Left forelimb (tissue), 1 donor: ENCODE data around the gene SRRM5.
"Not testable (repeated sequence)": the region's sequence is repeated elsewhere in the genome, so short reads cannot be mapped to it uniquely, and the experiment has no call there.

Source experiments
- DNase-seq: peaks from one replicate; pipeline ENCODE4 v3.0.0-alpha.2; 2018; ENCODE audit warnings: low spot score

Gene SRRM5

GRCh38 chr19:43616306-43616705 lies 4.4 kb downstream of the SRRM5 start:
- DNase-seq: no peak

- DNase-seq: no peak
Observed at GRCh38 chr19:43616954-43617353, 5.1 kb downstream of the SRRM5 start.

GRCh38 chr19:43618921-43619261 lies 7.0 kb downstream of the SRRM5 start:
- no peak for DNase-seq

GRCh38 chr19:43619262-43620060 lies 7.6 kb downstream of the SRRM5 start, which contains the start of gene ZNF428:
ZNF428 (minus strand) TSS chr19:43619629; CDS start chr19:43614304, 5,325 bp downstream.
- DNase-seq: peak; percentile 92

- DNase-seq: no peak
Observed at GRCh38 chr19:43620061-43621001, 8.4 kb downstream of the SRRM5 start.

- DNase-seq: no peak
Observed at GRCh38 chr19:43622070-43622469, 10.2 kb downstream of the SRRM5 start.

GRCh38 chr19:43622956-43623355 lies 11.1 kb downstream of the SRRM5 start:
- DNase-seq: no peak

GRCh38 chr19:43623889-43624670 lies 12.2 kb downstream of the SRRM5 start:
- DNase-seq: no peak

- DNase-seq: no peak
Observed at GRCh38 chr19:43624933-43625332, 13.0 kb downstream of the SRRM5 start.

- DNase-seq: no peak
Observed at GRCh38 chr19:43625918-43626579, 14.2 kb downstream of the SRRM5 start.

- DNase-seq: no peak
Observed at GRCh38 chr19:43626838-43627237, 14.9 kb downstream of the SRRM5 start.

- no peak for DNase-seq
Observed at GRCh38 chr19:43628646-43629326, 16.9 kb downstream of the SRRM5 start.

- DNase-seq: no peak
Observed at GRCh38 chr19:43631491-43631890, 19.6 kb downstream of the SRRM5 start.

GRCh38 chr19:43633520-43633919 lies 21.6 kb downstream of the SRRM5 start:
- no peak for DNase-seq

- DNase-seq: no peak
Observed at GRCh38 chr19:43634068-43634467, 22.2 kb downstream of the SRRM5 start.

- DNase-seq: no peak
Observed at GRCh38 chr19:43634506-43634871, 22.6 kb downstream of the SRRM5 start.

GRCh38 chr19:43634872-43635560 lies 23.1 kb downstream of the SRRM5 start:
- DNase-seq: no peak

GRCh38 chr19:43635561-43635940 lies 23.7 kb downstream of the SRRM5 start:
- DNase-seq: not testable (repeated sequence)

- no peak for DNase-seq
Observed at GRCh38 chr19:43636121-43636683, 24.3 kb downstream of the SRRM5 start.
